GM23338 (cell line): Measurements from ENCODE around the gene LILRA6. TPM values are rescaled to one million over a fixed set of nuclear protein-coding genes. Genes with fewer than 3 reads are reported as not detected.

Experiments
- ATAC-seq: fragments of 200-7000 bp; cut with Tn5 transposase; 3 replicates; pipeline ENCODE4 v1.9.1; 2020
- DNase-seq: peaks from one replicate; pipeline ENCODE4 v3.0.0-alpha.2; 2015; ENCODE audit warnings: low spot score
- H2AFZ ChIP-seq: fragments of 200-600 bp; sonication (generic); 2 replicates; pipeline ENCODE4 v1.8.0; 2016; ENCODE audit warnings: antibody characterized with exemption, mild to moderate bottlenecking, moderate library complexity
- H3F3A ChIP-seq: fragments of 200-600 bp; sonication (generic); replicated peaks from 2 replicates; pipeline ENCODE4 v1.8.0; 2017; ENCODE audit warnings: antibody characterized with exemption, mixed run types, low read depth
- H3K27ac ChIP-seq: fragments of 200-600 bp; sonication (generic); 2 replicates; pipeline ENCODE4 v1.6.1; 2016; ENCODE audit warnings: low read depth
- H3K27me3 ChIP-seq: fragments of 200-600 bp; sonication (generic); 2 replicates; pipeline ENCODE4 v1.8.0; 2016; ENCODE audit warnings: mild to moderate bottlenecking, mixed run types, moderate library complexity; ENCODE audit not compliant: insufficient read depth
- H3K36me3 ChIP-seq: fragments of 200-600 bp; sonication (generic); 2 replicates; pipeline ENCODE4 v1.8.0; 2016; ENCODE audit warnings: mild to moderate bottlenecking; ENCODE audit not compliant: insufficient read depth
- H3K4me1 ChIP-seq: fragments of 200-600 bp; sonication (generic); 2 replicates; pipeline ENCODE4 v1.8.0; 2016; ENCODE audit warnings: mild to moderate bottlenecking, moderate library complexity; ENCODE audit not compliant: insufficient read depth
- H3K4me2 ChIP-seq: fragments of 200-600 bp; sonication (generic); 2 replicates; pipeline ENCODE4 v1.7.1; 2017; ENCODE audit warnings: mixed run types
- H3K4me3 ChIP-seq: fragments of 200-600 bp; sonication (generic); 2 replicates; pipeline ENCODE4 v1.6.1; 2016; ENCODE audit warnings: mixed run types
- H3K79me2 ChIP-seq: fragments of 200-600 bp; sonication (generic); replicated peaks from 2 replicates; pipeline ENCODE4 v1.8.0; 2017; ENCODE audit warnings: mild to moderate bottlenecking; ENCODE audit not compliant: insufficient read depth
- H3K9me2 ChIP-seq: fragments of 200-600 bp; sonication (generic); 2 replicates; pipeline ENCODE4 v1.8.0; 2017; ENCODE audit not compliant: insufficient read depth
- H4K20me1 ChIP-seq: fragments of 200-600 bp; sonication (generic); replicated peaks from 2 replicates; pipeline ENCODE4 v1.8.0; 2017; ENCODE audit warnings: mild to moderate bottlenecking; ENCODE audit not compliant: insufficient read depth
- H3K27ac Mint-ChIP-seq: 2 replicates; pipeline ENCODE4 v1.8.0; 2020; ENCODE audit warnings: inconsistent platforms, mild to moderate bottlenecking, moderate library complexity, mixed read lengths
- H3K27me3 Mint-ChIP-seq: 3 replicates; pipeline ENCODE4 v1.8.0; 2022; ENCODE audit warnings: low read depth, mild to moderate bottlenecking, moderate library complexity, mixed read lengths, inconsistent platforms; ENCODE audit not compliant: insufficient read depth, poor library complexity
- H3K36me3 Mint-ChIP-seq: 3 replicates; pipeline ENCODE4 v1.8.0; 2021; ENCODE audit warnings: low read depth, mild to moderate bottlenecking, inconsistent platforms, moderate library complexity, mixed read lengths
- H3K4me1 Mint-ChIP-seq: 3 replicates; pipeline ENCODE4 v1.8.0; 2020; ENCODE audit warnings: mild to moderate bottlenecking, inconsistent platforms, mixed read lengths
- H3K4me3 Mint-ChIP-seq: 3 replicates; pipeline ENCODE4 v1.8.0; 2021; ENCODE audit warnings: moderate library complexity, mild to moderate bottlenecking, inconsistent platforms, mixed read lengths
- H3K9me3 Mint-ChIP-seq: 3 replicates; pipeline ENCODE4 v1.8.0; 2020; ENCODE audit warnings: moderate library complexity, mild to moderate bottlenecking, inconsistent platforms, mixed read lengths
- CREB1 ChIP-seq: fragments of 250-450 bp; sonication (Bioruptor Pico); IDR thresholded peaks from 2 replicates; pipeline ENCODE4 v1.5.0; 2020; ENCODE audit warnings: low read depth, mild to moderate bottlenecking, moderate library complexity
- EZH2 ChIP-seq: fragments of 200-600 bp; sonication (generic); IDR thresholded peaks from one replicate; pipeline ENCODE4 v1.8.0; 2017; ENCODE audit warnings: antibody characterized with exemption, mild to moderate bottlenecking, low read depth; ENCODE audit not compliant: unreplicated experiment
- EZH2phosphoT487 ChIP-seq: fragments of 200-600 bp; sonication (generic); IDR thresholded peaks from one replicate; pipeline ENCODE4 v1.8.1; 2018; ENCODE audit warnings: antibody characterized with exemption; ENCODE audit not compliant: unreplicated experiment
- JUNB ChIP-seq: IDR thresholded peaks from one replicate; pipeline ENCODE4 v1.6.1; 2016; ENCODE audit warnings: antibody characterized with exemption; ENCODE audit not compliant: unreplicated experiment
- NANOG ChIP-seq: IDR thresholded peaks from 2 replicates; pipeline ENCODE4 v1.6.1; 2016; ENCODE audit warnings: antibody characterized with exemption, borderline replicate concordance
- POLR2AphosphoS5 ChIP-seq: IDR thresholded peaks from 2 replicates; pipeline ENCODE4 v1.6.1; 2016; ENCODE audit warnings: antibody characterized with exemption, low read depth
- STAT1 ChIP-seq: IDR thresholded peaks from one replicate; pipeline ENCODE4 v1.6.1; 2016; ENCODE audit warnings: antibody characterized with exemption; ENCODE audit not compliant: unreplicated experiment
- ZNF114 ChIP-seq: fragments of 250-450 bp; sonication (Bioruptor Pico); IDR thresholded peaks from 2 replicates; pipeline ENCODE4 v1.5.0; 2020; ENCODE audit warnings: mild to moderate bottlenecking, moderate library complexity
- ZNF331 ChIP-seq: fragments of 250-450 bp; sonication (Bioruptor Pico); IDR thresholded peaks from 2 replicates; pipeline ENCODE4 v1.5.0; 2020; ENCODE audit warnings: low read depth, mild to moderate bottlenecking, moderate library complexity
- polyA plus RNA-seq: library from polyadenylated mRNA; unstranded; fragments of >200 nt; fragmentation: Nextera tagmentation; extraction: Ambion mirVana; gene quantifications from 2 replicates; pipeline ENCODE4 v1.2.1, GENCODE V29; 2016
- total RNA-seq: library from RNA; depleted of rRNA; stranded (reverse); fragments of >200 nt; shearing (Covaris generic); gene quantifications from 2 replicates; pipeline ENCODE4 v1.2.3, GENCODE V29; 2014
- TF ChIP-seq, protein P1 (sequence below): IDR thresholded peaks from one replicate; pipeline ENCODE4 v1.6.1; 2018; ENCODE audit warnings: antibody characterized with exemption; ENCODE audit not compliant: unreplicated experiment
- TF ChIP-seq, protein P2 (sequence below): fragments of 250-450 bp; sonication (Bioruptor Pico); IDR thresholded peaks from 2 replicates; pipeline ENCODE4 v1.5.0; 2020; ENCODE audit warnings: mild to moderate bottlenecking, moderate library complexity
- TF ChIP-seq, protein P3 (sequence below), 2 experiments: fragments of 200-600 bp in 1 of 2; sonication (generic) in 1 of 2; conservative IDR thresholded peaks; 2 replicates each; pipeline versions ENCODE4 v1.5.1 to v1.6.1; 2016 to 2017; ENCODE audit warnings: antibody characterized with exemption in 2 of 2, low read depth in 2 of 2, mild to moderate bottlenecking in 2 of 2, moderate library complexity in 1 of 2
- TF ChIP-seq, protein P4 (sequence below): IDR thresholded peaks from 2 replicates; pipeline ENCODE4 v1.6.1; 2016; ENCODE audit warnings: antibody characterized with exemption

Gene LILRA6
- total and polyA plus RNA-seq, 2 experiments from 2014 or later: not detected

DNA sequence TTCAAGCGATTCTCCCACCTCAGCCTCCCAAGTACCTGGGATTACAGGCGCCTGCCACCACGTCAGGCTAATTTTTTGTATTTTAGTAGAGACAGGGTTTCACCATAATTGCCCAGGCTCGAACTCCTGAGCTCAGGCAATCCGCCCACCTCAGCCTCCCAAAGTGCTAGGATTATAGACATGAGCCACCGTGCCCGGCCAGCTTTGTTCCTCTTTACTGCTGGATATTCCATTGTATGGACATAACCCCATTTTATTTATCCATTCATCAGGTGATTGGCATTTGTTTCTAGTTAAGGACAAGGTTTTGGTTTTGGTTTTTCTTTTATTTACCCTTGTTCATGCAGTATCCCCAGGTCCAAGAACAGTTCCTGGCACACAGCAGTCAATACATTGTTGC, 46.1 kb downstream of the LILRA6 start:
- Histone ChIP-seq H3K27me3 (no peaks in the 10 kb centered on the region), H3F3A (peaks cover 23% of the 10 kb centered on the region), H3K79me2 (peaks cover 33% of the 10 kb centered on the region), H3K9me2 (no peaks in the 10 kb centered on the region), H3K4me1 (peaks cover 7% of the 10 kb centered on the region; the same call in 1 of the 2 replicates), H3K4me3 (no peak overlapping the region), H3K36me3 (peaks cover 27% of the 10 kb centered on the region), H2AFZ (no peak overlapping the region), H3K27ac (no peak overlapping the region), H3K4me2 (no peak overlapping the region), H4K20me1 (peaks cover 13% of the 10 kb centered on the region)
- peaks cover 15% of the 10 kb centered on the region for H3K27me3 Mint-ChIP-seq
- H3K27ac Mint-ChIP-seq: no peak overlapping the region
- DNase-seq: no peak
- H3K36me3 Mint-ChIP-seq: peaks cover 52% of the 10 kb centered on the region
- peaks cover 16% of the 10 kb centered on the region for H3K4me1 Mint-ChIP-seq
- no peak overlapping the region for H3K4me3 Mint-ChIP-seq
- no peak for TF ChIP-seq EZH2phosphoT487
- TF ChIP-seq, protein P1, sequence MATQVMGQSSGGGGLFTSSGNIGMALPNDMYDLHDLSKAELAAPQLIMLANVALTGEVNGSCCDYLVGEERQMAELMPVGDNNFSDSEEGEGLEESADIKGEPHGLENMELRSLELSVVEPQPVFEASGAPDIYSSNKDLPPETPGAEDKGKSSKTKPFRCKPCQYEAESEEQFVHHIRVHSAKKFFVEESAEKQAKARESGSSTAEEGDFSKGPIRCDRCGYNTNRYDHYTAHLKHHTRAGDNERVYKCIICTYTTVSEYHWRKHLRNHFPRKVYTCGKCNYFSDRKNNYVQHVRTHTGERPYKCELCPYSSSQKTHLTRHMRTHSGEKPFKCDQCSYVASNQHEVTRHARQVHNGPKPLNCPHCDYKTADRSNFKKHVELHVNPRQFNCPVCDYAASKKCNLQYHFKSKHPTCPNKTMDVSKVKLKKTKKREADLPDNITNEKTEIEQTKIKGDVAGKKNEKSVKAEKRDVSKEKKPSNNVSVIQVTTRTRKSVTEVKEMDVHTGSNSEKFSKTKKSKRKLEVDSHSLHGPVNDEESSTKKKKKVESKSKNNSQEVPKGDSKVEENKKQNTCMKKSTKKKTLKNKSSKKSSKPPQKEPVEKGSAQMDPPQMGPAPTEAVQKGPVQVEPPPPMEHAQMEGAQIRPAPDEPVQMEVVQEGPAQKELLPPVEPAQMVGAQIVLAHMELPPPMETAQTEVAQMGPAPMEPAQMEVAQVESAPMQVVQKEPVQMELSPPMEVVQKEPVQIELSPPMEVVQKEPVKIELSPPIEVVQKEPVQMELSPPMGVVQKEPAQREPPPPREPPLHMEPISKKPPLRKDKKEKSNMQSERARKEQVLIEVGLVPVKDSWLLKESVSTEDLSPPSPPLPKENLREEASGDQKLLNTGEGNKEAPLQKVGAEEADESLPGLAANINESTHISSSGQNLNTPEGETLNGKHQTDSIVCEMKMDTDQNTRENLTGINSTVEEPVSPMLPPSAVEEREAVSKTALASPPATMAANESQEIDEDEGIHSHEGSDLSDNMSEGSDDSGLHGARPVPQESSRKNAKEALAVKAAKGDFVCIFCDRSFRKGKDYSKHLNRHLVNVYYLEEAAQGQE: no peak
- no peak for TF ChIP-seq ZNF114 (CRISPR knock-in tag)
- TF ChIP-seq, protein P2, sequence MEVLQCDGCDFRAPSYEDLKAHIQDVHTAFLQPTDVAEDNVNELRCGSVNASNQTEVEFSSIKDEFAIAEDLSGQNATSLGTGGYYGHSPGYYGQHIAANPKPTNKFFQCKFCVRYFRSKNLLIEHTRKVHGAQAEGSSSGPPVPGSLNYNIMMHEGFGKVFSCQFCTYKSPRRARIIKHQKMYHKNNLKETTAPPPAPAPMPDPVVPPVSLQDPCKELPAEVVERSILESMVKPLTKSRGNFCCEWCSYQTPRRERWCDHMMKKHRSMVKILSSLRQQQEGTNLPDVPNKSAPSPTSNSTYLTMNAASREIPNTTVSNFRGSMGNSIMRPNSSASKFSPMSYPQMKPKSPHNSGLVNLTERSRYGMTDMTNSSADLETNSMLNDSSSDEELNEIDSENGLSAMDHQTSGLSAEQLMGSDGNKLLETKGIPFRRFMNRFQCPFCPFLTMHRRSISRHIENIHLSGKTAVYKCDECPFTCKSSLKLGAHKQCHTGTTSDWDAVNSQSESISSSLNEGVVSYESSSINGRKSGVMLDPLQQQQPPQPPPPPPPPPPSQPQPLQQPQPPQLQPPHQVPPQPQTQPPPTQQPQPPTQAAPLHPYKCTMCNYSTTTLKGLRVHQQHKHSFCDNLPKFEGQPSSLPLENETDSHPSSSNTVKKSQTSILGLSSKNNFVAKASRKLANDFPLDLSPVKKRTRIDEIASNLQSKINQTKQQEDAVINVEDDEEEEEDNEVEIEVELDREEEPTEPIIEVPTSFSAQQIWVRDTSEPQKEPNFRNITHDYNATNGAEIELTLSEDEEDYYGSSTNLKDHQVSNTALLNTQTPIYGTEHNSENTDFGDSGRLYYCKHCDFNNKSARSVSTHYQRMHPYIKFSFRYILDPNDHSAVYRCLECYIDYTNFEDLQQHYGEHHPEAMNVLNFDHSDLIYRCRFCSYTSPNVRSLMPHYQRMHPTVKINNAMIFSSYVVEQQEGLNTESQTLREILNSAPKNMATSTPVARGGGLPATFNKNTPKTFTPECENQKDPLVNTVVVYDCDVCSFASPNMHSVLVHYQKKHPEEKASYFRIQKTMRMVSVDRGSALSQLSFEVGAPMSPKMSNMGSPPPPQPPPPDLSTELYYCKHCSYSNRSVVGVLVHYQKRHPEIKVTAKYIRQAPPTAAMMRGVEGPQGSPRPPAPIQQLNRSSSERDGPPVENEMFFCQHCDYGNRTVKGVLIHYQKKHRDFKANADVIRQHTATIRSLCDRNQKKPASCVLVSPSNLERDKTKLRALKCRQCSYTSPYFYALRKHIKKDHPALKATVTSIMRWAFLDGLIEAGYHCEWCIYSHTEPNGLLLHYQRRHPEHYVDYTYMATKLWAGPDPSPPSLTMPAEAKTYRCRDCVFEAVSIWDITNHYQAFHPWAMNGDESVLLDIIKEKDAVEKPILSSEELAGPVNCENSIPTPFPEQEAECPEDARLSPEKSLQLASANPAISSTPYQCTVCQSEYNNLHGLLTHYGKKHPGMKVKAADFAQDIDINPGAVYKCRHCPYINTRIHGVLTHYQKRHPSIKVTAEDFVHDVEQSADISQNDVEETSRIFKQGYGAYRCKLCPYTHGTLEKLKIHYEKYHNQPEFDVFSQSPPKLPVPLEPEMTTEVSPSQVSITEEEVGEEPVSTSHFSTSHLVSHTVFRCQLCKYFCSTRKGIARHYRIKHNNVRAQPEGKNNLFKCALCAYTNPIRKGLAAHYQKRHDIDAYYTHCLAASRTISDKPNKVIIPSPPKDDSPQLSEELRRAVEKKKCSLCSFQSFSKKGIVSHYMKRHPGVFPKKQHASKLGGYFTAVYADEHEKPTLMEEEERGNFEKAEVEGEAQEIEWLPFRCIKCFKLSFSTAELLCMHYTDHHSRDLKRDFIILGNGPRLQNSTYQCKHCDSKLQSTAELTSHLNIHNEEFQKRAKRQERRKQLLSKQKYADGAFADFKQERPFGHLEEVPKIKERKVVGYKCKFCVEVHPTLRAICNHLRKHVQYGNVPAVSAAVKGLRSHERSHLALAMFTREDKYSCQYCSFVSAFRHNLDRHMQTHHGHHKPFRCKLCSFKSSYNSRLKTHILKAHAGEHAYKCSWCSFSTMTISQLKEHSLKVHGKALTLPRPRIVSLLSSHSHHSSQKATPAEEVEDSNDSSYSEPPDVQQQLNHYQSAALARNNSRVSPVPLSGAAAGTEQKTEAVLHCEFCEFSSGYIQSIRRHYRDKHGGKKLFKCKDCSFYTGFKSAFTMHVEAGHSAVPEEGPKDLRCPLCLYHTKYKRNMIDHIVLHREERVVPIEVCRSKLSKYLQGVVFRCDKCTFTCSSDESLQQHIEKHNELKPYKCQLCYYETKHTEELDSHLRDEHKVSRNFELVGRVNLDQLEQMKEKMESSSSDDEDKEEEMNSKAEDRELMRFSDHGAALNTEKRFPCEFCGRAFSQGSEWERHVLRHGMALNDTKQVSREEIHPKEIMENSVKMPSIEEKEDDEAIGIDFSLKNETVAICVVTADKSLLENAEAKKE (CRISPR knock-in tag): no peak
- TF ChIP-seq, protein P3, sequence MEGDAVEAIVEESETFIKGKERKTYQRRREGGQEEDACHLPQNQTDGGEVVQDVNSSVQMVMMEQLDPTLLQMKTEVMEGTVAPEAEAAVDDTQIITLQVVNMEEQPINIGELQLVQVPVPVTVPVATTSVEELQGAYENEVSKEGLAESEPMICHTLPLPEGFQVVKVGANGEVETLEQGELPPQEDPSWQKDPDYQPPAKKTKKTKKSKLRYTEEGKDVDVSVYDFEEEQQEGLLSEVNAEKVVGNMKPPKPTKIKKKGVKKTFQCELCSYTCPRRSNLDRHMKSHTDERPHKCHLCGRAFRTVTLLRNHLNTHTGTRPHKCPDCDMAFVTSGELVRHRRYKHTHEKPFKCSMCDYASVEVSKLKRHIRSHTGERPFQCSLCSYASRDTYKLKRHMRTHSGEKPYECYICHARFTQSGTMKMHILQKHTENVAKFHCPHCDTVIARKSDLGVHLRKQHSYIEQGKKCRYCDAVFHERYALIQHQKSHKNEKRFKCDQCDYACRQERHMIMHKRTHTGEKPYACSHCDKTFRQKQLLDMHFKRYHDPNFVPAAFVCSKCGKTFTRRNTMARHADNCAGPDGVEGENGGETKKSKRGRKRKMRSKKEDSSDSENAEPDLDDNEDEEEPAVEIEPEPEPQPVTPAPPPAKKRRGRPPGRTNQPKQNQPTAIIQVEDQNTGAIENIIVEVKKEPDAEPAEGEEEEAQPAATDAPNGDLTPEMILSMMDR (conservative IDR thresholded peaks at IDR 0.05; ENCODE audit: low read depth in 2 of 2): no peak
- TF ChIP-seq, protein P4, sequence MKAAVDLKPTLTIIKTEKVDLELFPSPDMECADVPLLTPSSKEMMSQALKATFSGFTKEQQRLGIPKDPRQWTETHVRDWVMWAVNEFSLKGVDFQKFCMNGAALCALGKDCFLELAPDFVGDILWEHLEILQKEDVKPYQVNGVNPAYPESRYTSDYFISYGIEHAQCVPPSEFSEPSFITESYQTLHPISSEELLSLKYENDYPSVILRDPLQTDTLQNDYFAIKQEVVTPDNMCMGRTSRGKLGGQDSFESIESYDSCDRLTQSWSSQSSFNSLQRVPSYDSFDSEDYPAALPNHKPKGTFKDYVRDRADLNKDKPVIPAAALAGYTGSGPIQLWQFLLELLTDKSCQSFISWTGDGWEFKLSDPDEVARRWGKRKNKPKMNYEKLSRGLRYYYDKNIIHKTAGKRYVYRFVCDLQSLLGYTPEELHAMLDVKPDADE: no peak
- no peak for TF ChIP-seq STAT1
- no peak for TF ChIP-seq EZH2
- TF ChIP-seq NANOG: no peak
- no peak for TF ChIP-seq POLR2AphosphoS5
- TF ChIP-seq ZNF331: no peak
- TF ChIP-seq JUNB: no peak
- TF ChIP-seq CREB1 (CRISPR knock-in tag): no peak
- ATAC-seq: no peak
- H3K9me3 Mint-ChIP-seq: peaks cover 4% of the 10 kb centered on the region
